Ishikawa (cell line): Measurements from ENCODE around the gene ADCY5.

Experiments
- CEBPB ChIP-seq: IDR thresholded peaks from 2 replicates; pipeline ENCODE4 v1.6.1; 2012
- EGR1 ChIP-seq: IDR thresholded peaks from 2 replicates; pipeline ENCODE4 v1.6.1; 2012
- FOXM1 ChIP-seq: IDR thresholded peaks from 2 replicates; pipeline ENCODE4 v1.6.1; 2012; ENCODE audit warnings: low read depth, borderline replicate concordance
- MAX ChIP-seq: IDR thresholded peaks from 2 replicates; pipeline ENCODE4 v1.6.1; 2012
- NFIC ChIP-seq: IDR thresholded peaks from 2 replicates; pipeline ENCODE4 v1.6.1; 2012
- RAD21 ChIP-seq: IDR thresholded peaks from 2 replicates; pipeline ENCODE4 v1.6.1; 2012; ENCODE audit warnings: low read depth
- REST ChIP-seq: IDR thresholded peaks from 2 replicates; pipeline ENCODE4 v1.6.1; 2012; ENCODE audit warnings: low read depth, mild to moderate bottlenecking
- TAF1 ChIP-seq: IDR thresholded peaks from 2 replicates; pipeline ENCODE4 v1.6.1; 2012; ENCODE audit warnings: low read depth, mild to moderate bottlenecking
- YY1 ChIP-seq: IDR thresholded peaks from 2 replicates; pipeline ENCODE4 v1.6.1; 2012; ENCODE audit warnings: low read depth

- no peak for TF ChIP-seq CEBPB
- TF ChIP-seq NFIC = no peak
- no peak for TF ChIP-seq YY1
- TF ChIP-seq FOXM1 = no peak
- TF ChIP-seq EGR1 = no peak
- TF ChIP-seq MAX = no peak
- TF ChIP-seq REST = no peak
- no peak for TF ChIP-seq TAF1
- no peak for TF ChIP-seq RAD21
Observed at GRCh38 chr3:123376451-123377242, 72.2 kb downstream of the ADCY5 start.
